GM23338 (cell line): Measurements from ENCODE around the gene SMURF1. TPM values are rescaled to one million over a fixed set of nuclear protein-coding genes. Genes with fewer than 3 reads are reported as not detected.

Experiments
- ATAC-seq: fragments of 200-7000 bp; cut with Tn5 transposase; 3 replicates; pipeline ENCODE4 v1.9.1; 2020
- DNase-seq: peaks from one replicate; pipeline ENCODE4 v3.0.0-alpha.2; 2015; ENCODE audit warnings: low spot score
- H2AFZ ChIP-seq: fragments of 200-600 bp; sonication (generic); 2 replicates; pipeline ENCODE4 v1.8.0; 2016; ENCODE audit warnings: antibody characterized with exemption, mild to moderate bottlenecking, moderate library complexity
- H3F3A ChIP-seq: fragments of 200-600 bp; sonication (generic); replicated peaks from 2 replicates; pipeline ENCODE4 v1.8.0; 2017; ENCODE audit warnings: antibody characterized with exemption, mixed run types, low read depth
- H3K27ac ChIP-seq: fragments of 200-600 bp; sonication (generic); 2 replicates; pipeline ENCODE4 v1.6.1; 2016; ENCODE audit warnings: low read depth
- H3K27me3 ChIP-seq: fragments of 200-600 bp; sonication (generic); 2 replicates; pipeline ENCODE4 v1.8.0; 2016; ENCODE audit warnings: mild to moderate bottlenecking, mixed run types, moderate library complexity; ENCODE audit not compliant: insufficient read depth
- H3K36me3 ChIP-seq: fragments of 200-600 bp; sonication (generic); 2 replicates; pipeline ENCODE4 v1.8.0; 2016; ENCODE audit warnings: mild to moderate bottlenecking; ENCODE audit not compliant: insufficient read depth
- H3K4me1 ChIP-seq: fragments of 200-600 bp; sonication (generic); 2 replicates; pipeline ENCODE4 v1.8.0; 2016; ENCODE audit warnings: mild to moderate bottlenecking, moderate library complexity; ENCODE audit not compliant: insufficient read depth
- H3K4me2 ChIP-seq: fragments of 200-600 bp; sonication (generic); 2 replicates; pipeline ENCODE4 v1.7.1; 2017; ENCODE audit warnings: mixed run types
- H3K4me3 ChIP-seq: fragments of 200-600 bp; sonication (generic); 2 replicates; pipeline ENCODE4 v1.6.1; 2016; ENCODE audit warnings: mixed run types
- H3K79me2 ChIP-seq: fragments of 200-600 bp; sonication (generic); replicated peaks from 2 replicates; pipeline ENCODE4 v1.8.0; 2017; ENCODE audit warnings: mild to moderate bottlenecking; ENCODE audit not compliant: insufficient read depth
- H3K9me2 ChIP-seq: fragments of 200-600 bp; sonication (generic); 2 replicates; pipeline ENCODE4 v1.8.0; 2017; ENCODE audit not compliant: insufficient read depth
- H4K20me1 ChIP-seq: fragments of 200-600 bp; sonication (generic); replicated peaks from 2 replicates; pipeline ENCODE4 v1.8.0; 2017; ENCODE audit warnings: mild to moderate bottlenecking; ENCODE audit not compliant: insufficient read depth
- H3K27ac Mint-ChIP-seq: 2 replicates; pipeline ENCODE4 v1.8.0; 2020; ENCODE audit warnings: inconsistent platforms, mild to moderate bottlenecking, moderate library complexity, mixed read lengths
- H3K27me3 Mint-ChIP-seq: 3 replicates; pipeline ENCODE4 v1.8.0; 2022; ENCODE audit warnings: low read depth, mild to moderate bottlenecking, moderate library complexity, mixed read lengths, inconsistent platforms; ENCODE audit not compliant: insufficient read depth, poor library complexity
- H3K36me3 Mint-ChIP-seq: 3 replicates; pipeline ENCODE4 v1.8.0; 2021; ENCODE audit warnings: low read depth, mild to moderate bottlenecking, inconsistent platforms, moderate library complexity, mixed read lengths
- H3K4me1 Mint-ChIP-seq: 3 replicates; pipeline ENCODE4 v1.8.0; 2020; ENCODE audit warnings: mild to moderate bottlenecking, inconsistent platforms, mixed read lengths
- H3K4me3 Mint-ChIP-seq: 3 replicates; pipeline ENCODE4 v1.8.0; 2021; ENCODE audit warnings: moderate library complexity, mild to moderate bottlenecking, inconsistent platforms, mixed read lengths
- H3K9me3 Mint-ChIP-seq: 3 replicates; pipeline ENCODE4 v1.8.0; 2020; ENCODE audit warnings: moderate library complexity, mild to moderate bottlenecking, inconsistent platforms, mixed read lengths
- EZH2phosphoT487 ChIP-seq: fragments of 200-600 bp; sonication (generic); IDR thresholded peaks from one replicate; pipeline ENCODE4 v1.8.1; 2018; ENCODE audit warnings: antibody characterized with exemption; ENCODE audit not compliant: unreplicated experiment
- POLR2AphosphoS5 ChIP-seq: IDR thresholded peaks from 2 replicates; pipeline ENCODE4 v1.6.1; 2016; ENCODE audit warnings: antibody characterized with exemption, low read depth
- ZNF114 ChIP-seq: fragments of 250-450 bp; sonication (Bioruptor Pico); IDR thresholded peaks from 2 replicates; pipeline ENCODE4 v1.5.0; 2020; ENCODE audit warnings: mild to moderate bottlenecking, moderate library complexity
- ZNF331 ChIP-seq: fragments of 250-450 bp; sonication (Bioruptor Pico); IDR thresholded peaks from 2 replicates; pipeline ENCODE4 v1.5.0; 2020; ENCODE audit warnings: low read depth, mild to moderate bottlenecking, moderate library complexity
- polyA plus RNA-seq: library from polyadenylated mRNA; unstranded; fragments of >200 nt; fragmentation: Nextera tagmentation; extraction: Ambion mirVana; gene quantifications from 2 replicates; pipeline ENCODE4 v1.2.1, GENCODE V29; 2016
- total RNA-seq: library from RNA; depleted of rRNA; stranded (reverse); fragments of >200 nt; shearing (Covaris generic); gene quantifications from 2 replicates; pipeline ENCODE4 v1.2.3, GENCODE V29; 2014
- TF ChIP-seq, protein P1 (sequence below): IDR thresholded peaks from 2 replicates; pipeline ENCODE4 v1.6.1; 2016; ENCODE audit warnings: antibody characterized with exemption
- TF ChIP-seq, protein P2 (sequence below): fragments of 250-450 bp; sonication (Bioruptor Pico); IDR thresholded peaks from 2 replicates; pipeline ENCODE4 v1.5.0; 2020; ENCODE audit warnings: mild to moderate bottlenecking, moderate library complexity

The SMURF1 gene
- total and polyA plus RNA-seq, 2 experiments from 2014 or later = 5.8 to 23.9 TPM

DNA sequence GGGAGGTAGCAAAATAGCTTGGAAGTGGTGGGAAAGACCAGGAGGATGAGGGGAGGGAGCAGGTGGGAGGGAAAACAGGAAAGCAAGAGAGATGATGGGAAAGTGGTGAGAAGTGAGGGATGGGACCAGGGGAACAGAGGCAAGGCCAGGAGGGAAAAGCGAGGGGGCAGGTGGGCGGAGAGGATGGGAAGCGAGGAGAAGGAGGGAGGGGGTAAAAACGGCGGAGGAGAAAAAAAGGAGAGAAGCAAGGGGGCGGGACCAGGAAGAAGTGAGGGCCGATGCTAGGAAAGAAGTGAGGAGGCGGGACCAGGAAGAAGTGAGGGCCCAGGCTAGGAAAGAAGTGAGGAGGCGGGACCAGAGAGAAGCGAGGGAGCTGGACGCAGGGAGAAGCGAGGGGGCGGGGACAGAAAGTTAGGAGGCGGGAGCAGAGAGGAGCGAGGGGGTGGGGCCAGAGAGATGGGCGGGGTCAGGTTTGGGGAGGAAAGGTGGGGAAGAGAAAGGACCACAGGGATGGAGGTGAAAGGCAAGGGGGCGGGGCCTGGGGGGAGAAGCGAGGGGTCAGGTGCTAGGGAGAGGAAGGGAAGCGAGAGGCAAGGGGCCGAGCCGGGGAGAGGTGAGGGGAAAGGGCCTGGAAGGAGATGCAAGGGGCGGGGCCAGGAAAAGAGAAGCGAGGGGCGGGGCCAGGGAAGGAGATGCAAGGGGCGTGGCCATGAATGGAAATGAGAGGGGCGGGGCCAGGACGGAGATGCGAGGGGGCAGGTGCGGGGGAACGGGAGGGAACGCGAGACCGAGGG is 984 bp downstream of the SMURF1 start:
- peak overlapping the region; percentile 68 for H3K4me3 ChIP-seq
- H3K27ac ChIP-seq = peak overlapping the region; percentile 84
- no peaks in the 10 kb centered on the region for H3K27me3 ChIP-seq
- peaks cover 39% of the 10 kb centered on the region for H3K4me1 Mint-ChIP-seq
- H3K9me2 ChIP-seq = no peaks in the 10 kb centered on the region
- H4K20me1 ChIP-seq = no peaks in the 10 kb centered on the region
- no peaks in the 10 kb centered on the region for H3K9me3 Mint-ChIP-seq
- peaks cover 3% of the 10 kb centered on the region for H3K27me3 Mint-ChIP-seq
- H2AFZ ChIP-seq = no peak overlapping the region
- H3K27ac Mint-ChIP-seq = 0 out of 2 replicates have a peak overlapping the region, but pooled peaks have one; percentile 62
- H3K36me3 Mint-ChIP-seq = no peaks in the 10 kb centered on the region; the same call in 2 of the 3 replicates
- H3K4me3 Mint-ChIP-seq = peak overlapping the region; percentile 77
- H3K79me2 ChIP-seq = peaks cover 43% of the 10 kb centered on the region
- H3F3A ChIP-seq = peaks cover 5% of the 10 kb centered on the region; the same call in 1 of the 2 replicates
- peak overlapping the region; percentile 70 for H3K4me2 ChIP-seq
- ATAC-seq (peak; percentile 61), DNase-seq (peak; percentile 100)
- no peaks in the 10 kb centered on the region for H3K36me3 ChIP-seq
- peaks cover 29% of the 10 kb centered on the region for H3K4me1 ChIP-seq
- no peak for TF ChIP-seq ZNF114 (CRISPR knock-in tag)
- TF ChIP-seq, protein P1, sequence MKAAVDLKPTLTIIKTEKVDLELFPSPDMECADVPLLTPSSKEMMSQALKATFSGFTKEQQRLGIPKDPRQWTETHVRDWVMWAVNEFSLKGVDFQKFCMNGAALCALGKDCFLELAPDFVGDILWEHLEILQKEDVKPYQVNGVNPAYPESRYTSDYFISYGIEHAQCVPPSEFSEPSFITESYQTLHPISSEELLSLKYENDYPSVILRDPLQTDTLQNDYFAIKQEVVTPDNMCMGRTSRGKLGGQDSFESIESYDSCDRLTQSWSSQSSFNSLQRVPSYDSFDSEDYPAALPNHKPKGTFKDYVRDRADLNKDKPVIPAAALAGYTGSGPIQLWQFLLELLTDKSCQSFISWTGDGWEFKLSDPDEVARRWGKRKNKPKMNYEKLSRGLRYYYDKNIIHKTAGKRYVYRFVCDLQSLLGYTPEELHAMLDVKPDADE = no peak

DNA sequence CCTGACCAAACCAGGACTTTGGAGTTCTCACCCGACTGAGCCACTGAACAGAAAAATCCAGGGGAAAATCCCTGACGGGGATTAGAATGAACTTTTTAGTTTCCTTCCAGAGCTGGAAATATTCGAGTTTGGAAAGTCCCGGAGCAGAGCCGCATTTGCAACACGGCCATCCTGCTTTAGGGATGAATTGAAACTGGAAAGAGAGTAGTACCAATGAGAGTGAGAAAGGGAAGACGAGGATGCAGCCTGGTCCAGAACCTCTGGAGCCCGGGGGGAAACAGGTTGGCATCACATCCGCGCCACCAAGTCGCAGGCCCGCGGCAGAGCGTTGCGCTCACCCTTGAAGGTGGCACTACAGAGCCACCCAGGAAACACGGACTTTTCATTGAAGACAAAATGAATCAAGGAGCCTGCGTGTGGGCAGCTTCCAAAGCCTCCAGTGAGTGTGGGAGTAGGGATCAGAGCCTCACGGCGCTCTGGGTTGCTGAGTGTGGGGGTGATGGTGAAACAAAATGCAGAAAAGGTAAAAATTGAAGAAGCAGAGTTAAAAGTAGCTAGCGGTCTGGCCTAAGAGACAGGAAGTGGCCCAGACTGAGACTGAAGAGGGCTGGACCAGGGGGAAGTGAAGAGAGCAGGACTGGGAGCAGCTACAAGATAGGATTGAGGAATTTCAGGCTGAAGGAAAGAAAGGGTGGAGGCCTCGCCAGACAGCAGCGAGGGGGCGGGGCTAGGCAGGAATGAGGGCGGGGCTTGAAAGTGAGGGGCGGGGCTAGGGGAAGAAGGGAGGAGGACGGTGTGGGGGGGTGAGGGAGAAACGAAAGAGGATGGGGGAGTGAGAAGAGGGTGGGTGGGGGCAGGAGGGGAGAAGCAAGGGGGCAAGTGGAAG is 1.8 kb downstream of the SMURF1 start:
- peaks cover 5% of the 10 kb centered on the region; the same call in 1 of the 2 replicates for H3F3A ChIP-seq
- peak overlapping the region; percentile 77 for H3K4me3 Mint-ChIP-seq
- peaks cover 32% of the 10 kb centered on the region for H3K4me1 ChIP-seq
- no peaks in the 10 kb centered on the region for H4K20me1 ChIP-seq
- H3K36me3 Mint-ChIP-seq = no peaks in the 10 kb centered on the region; the same call in 2 of the 3 replicates
- H2AFZ ChIP-seq = no peak overlapping the region
- H3K27ac Mint-ChIP-seq = peak overlapping the region; percentile 91
- H3K4me2 ChIP-seq = peak overlapping the region; percentile 81
- peak; percentile 63 for ATAC-seq
- peaks cover 51% of the 10 kb centered on the region for H3K79me2 ChIP-seq
- peaks cover 3% of the 10 kb centered on the region for H3K27me3 Mint-ChIP-seq
- peaks cover 48% of the 10 kb centered on the region for H3K4me1 Mint-ChIP-seq
- peak overlapping the region; percentile 68 for H3K4me3 ChIP-seq
- TF ChIP-seq POLR2AphosphoS5 = 0 out of 2 replicates have a peak, but pooled peaks have one; percentile 24
- TF ChIP-seq EZH2phosphoT487 = no peak
- H3K9me2 ChIP-seq = no peaks in the 10 kb centered on the region
- H3K27me3 ChIP-seq = no peaks in the 10 kb centered on the region
- no peaks in the 10 kb centered on the region for H3K9me3 Mint-ChIP-seq
- peak; percentile 86 for DNase-seq
- peak overlapping the region; percentile 98 for H3K27ac ChIP-seq
- no peaks in the 10 kb centered on the region for H3K36me3 ChIP-seq

DNA sequence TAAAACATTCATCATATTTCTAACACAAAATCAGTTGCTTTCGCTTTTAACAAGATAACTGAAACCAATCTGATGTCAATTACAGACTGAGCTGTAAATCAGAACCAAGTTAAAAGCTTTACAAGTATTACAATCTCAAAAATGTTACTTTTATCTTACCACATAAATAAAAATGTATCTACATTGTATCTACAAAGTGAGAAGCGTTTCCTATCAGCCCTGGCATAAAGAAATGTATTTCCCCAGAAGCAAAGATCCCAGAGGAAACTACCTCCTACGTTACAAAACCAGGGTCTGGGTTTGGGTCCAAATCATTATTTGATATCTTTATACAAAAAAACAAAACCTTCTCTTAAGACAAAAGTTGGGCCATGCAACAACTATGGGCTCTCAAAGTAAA is 2.6 kb downstream of the SMURF1 start:
- peak overlapping the region; percentile 68 for H3K4me3 ChIP-seq
- peak overlapping the region; percentile 81 for H3K4me2 ChIP-seq
- no peak overlapping the region for H2AFZ ChIP-seq
- H3K36me3 ChIP-seq = no peaks in the 10 kb centered on the region
- DNase-seq (no peak), ATAC-seq (no peak)
- H3K27me3 ChIP-seq = no peaks in the 10 kb centered on the region
- H3K4me3 Mint-ChIP-seq = peak overlapping the region; percentile 33; the same call in 1 of the 3 replicates
- H3K4me1 ChIP-seq = peaks cover 34% of the 10 kb centered on the region
- H3K9me2 ChIP-seq = no peaks in the 10 kb centered on the region
- peaks cover 5% of the 10 kb centered on the region; the same call in 1 of the 2 replicates for H3F3A ChIP-seq
- peaks cover 59% of the 10 kb centered on the region for H3K79me2 ChIP-seq
- H3K36me3 Mint-ChIP-seq = no peaks in the 10 kb centered on the region; the same call in 2 of the 3 replicates
- no peak overlapping the region for H3K27ac Mint-ChIP-seq
- peak overlapping the region; percentile 98 for H3K27ac ChIP-seq
- H3K27me3 Mint-ChIP-seq = peaks cover 3% of the 10 kb centered on the region
- no peaks in the 10 kb centered on the region for H3K9me3 Mint-ChIP-seq
- H3K4me1 Mint-ChIP-seq = peaks cover 48% of the 10 kb centered on the region
- H4K20me1 ChIP-seq = no peaks in the 10 kb centered on the region
- TF ChIP-seq, protein P2, sequence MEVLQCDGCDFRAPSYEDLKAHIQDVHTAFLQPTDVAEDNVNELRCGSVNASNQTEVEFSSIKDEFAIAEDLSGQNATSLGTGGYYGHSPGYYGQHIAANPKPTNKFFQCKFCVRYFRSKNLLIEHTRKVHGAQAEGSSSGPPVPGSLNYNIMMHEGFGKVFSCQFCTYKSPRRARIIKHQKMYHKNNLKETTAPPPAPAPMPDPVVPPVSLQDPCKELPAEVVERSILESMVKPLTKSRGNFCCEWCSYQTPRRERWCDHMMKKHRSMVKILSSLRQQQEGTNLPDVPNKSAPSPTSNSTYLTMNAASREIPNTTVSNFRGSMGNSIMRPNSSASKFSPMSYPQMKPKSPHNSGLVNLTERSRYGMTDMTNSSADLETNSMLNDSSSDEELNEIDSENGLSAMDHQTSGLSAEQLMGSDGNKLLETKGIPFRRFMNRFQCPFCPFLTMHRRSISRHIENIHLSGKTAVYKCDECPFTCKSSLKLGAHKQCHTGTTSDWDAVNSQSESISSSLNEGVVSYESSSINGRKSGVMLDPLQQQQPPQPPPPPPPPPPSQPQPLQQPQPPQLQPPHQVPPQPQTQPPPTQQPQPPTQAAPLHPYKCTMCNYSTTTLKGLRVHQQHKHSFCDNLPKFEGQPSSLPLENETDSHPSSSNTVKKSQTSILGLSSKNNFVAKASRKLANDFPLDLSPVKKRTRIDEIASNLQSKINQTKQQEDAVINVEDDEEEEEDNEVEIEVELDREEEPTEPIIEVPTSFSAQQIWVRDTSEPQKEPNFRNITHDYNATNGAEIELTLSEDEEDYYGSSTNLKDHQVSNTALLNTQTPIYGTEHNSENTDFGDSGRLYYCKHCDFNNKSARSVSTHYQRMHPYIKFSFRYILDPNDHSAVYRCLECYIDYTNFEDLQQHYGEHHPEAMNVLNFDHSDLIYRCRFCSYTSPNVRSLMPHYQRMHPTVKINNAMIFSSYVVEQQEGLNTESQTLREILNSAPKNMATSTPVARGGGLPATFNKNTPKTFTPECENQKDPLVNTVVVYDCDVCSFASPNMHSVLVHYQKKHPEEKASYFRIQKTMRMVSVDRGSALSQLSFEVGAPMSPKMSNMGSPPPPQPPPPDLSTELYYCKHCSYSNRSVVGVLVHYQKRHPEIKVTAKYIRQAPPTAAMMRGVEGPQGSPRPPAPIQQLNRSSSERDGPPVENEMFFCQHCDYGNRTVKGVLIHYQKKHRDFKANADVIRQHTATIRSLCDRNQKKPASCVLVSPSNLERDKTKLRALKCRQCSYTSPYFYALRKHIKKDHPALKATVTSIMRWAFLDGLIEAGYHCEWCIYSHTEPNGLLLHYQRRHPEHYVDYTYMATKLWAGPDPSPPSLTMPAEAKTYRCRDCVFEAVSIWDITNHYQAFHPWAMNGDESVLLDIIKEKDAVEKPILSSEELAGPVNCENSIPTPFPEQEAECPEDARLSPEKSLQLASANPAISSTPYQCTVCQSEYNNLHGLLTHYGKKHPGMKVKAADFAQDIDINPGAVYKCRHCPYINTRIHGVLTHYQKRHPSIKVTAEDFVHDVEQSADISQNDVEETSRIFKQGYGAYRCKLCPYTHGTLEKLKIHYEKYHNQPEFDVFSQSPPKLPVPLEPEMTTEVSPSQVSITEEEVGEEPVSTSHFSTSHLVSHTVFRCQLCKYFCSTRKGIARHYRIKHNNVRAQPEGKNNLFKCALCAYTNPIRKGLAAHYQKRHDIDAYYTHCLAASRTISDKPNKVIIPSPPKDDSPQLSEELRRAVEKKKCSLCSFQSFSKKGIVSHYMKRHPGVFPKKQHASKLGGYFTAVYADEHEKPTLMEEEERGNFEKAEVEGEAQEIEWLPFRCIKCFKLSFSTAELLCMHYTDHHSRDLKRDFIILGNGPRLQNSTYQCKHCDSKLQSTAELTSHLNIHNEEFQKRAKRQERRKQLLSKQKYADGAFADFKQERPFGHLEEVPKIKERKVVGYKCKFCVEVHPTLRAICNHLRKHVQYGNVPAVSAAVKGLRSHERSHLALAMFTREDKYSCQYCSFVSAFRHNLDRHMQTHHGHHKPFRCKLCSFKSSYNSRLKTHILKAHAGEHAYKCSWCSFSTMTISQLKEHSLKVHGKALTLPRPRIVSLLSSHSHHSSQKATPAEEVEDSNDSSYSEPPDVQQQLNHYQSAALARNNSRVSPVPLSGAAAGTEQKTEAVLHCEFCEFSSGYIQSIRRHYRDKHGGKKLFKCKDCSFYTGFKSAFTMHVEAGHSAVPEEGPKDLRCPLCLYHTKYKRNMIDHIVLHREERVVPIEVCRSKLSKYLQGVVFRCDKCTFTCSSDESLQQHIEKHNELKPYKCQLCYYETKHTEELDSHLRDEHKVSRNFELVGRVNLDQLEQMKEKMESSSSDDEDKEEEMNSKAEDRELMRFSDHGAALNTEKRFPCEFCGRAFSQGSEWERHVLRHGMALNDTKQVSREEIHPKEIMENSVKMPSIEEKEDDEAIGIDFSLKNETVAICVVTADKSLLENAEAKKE (CRISPR knock-in tag) = no peak
- TF ChIP-seq ZNF331 = no peak
